Astrocyte (in vitro differentiated cells and primary cell): ENCODE measurements around the gene HKDC1.

Experiments used
- CTCF ChIP-seq: IDR thresholded peaks from 2 replicates; pipeline ENCODE4 v1.5.1; 2011; ENCODE audit warnings: low read depth, mild to moderate bottlenecking, inconsistent platforms, low read length, moderate library complexity; ENCODE audit not compliant: insufficient read depth
- EZH2 ChIP-seq: IDR thresholded peaks from 2 replicates; pipeline ENCODE4 v1.6.1; 2012; ENCODE audit warnings: mild to moderate bottlenecking, low read length, inconsistent platforms; ENCODE audit not compliant: insufficient read depth

GRCh38 chr10:69208761-69209160 is 11.4 kb upstream of the HKDC1 start:
- TF ChIP-seq CTCF (no peak), EZH2 (no peak)
